B cell (primary cell): ENCODE results near the gene TMUB2. TPM values are rescaled to one million over a fixed set of nuclear protein-coding genes. Genes with fewer than 3 reads are reported as not detected.

Experiments used
- ATAC-seq: fragments of 200-7000 bp; cut with Tn5 transposase; one replicate; pipeline ENCODE4 v1.10.0; 2021; ENCODE audit warnings: low read depth, mild to moderate bottlenecking, moderate number of reproducible peaks, moderate library complexity
- CTCF ChIA-PET: fragments of 350-600 bp; sonication (Branson Sonifier 250); formaldehyde crosslinking; loops from one replicate; lab custom pipeline; 2021; ENCODE audit warnings: antibody characterized with exemption, inconsistent platforms; lab: Charles Lee
- POLR2A ChIA-PET: fragments of 350-600 bp; sonication (Branson Sonifier 250); formaldehyde crosslinking; loops from one replicate; lab custom pipeline; 2021; ENCODE audit warnings: antibody characterized with exemption; lab: Charles Lee
- DNase-seq: peaks from one replicate; pipeline ENCODE4 v3.0.0; 2013
- H2AFZ ChIP-seq: 2 replicates; pipeline ENCODE4 v1.6.1; 2012; ENCODE audit warnings: mild to moderate bottlenecking, low read depth, low read length; ENCODE audit not compliant: insufficient read depth, poor library complexity, severe bottlenecking
- H3K27ac ChIP-seq, 2 donors: 1 replicate in 1 of 2; 2 replicates in 1 of 2; pipeline ENCODE4 v1.5.1; 2012 to 2013; ENCODE audit warnings: low read length in 2 of 2, mild to moderate bottlenecking in 2 of 2, moderate library complexity in 1 of 2
- H3K27me3 ChIP-seq, 4 experiments: fragments of 200-600 bp in 1 of 4; sonication (generic) in 1 of 4; replicated peaks in 1 of 4; 1 replicate in 2 of 4; 2 replicates in 2 of 4; pipeline versions ENCODE4 v1.6.1 to v1.7.0; 2013 to 2016; ENCODE audit warnings: low read length in 3 of 4, mild to moderate bottlenecking in 2 of 4, mixed read lengths in 1 of 4, moderate library complexity in 1 of 4; ENCODE audit not compliant: insufficient read depth in 4 of 4, control insufficient read depth in 3 of 4; ENCODE audit errors: control extremely low read depth in 1 of 4
- H3K36me3 ChIP-seq, 2 experiments: replicated peaks in 1 of 2; 1 replicate in 1 of 2; 2 replicates in 1 of 2; pipeline versions ENCODE4 v1.6.1 to v1.7.1; 2013; ENCODE audit warnings: low read length in 1 of 2; ENCODE audit not compliant: insufficient read depth in 2 of 2, control insufficient read depth in 1 of 2; ENCODE audit errors: control extremely low read depth in 1 of 2, extremely low read depth in 1 of 2
- H3K4me1 ChIP-seq, 2 donors: fragments of 200-600 bp in 1 of 2; sonication (generic) in 1 of 2; 1 replicate in 1 of 2; 2 replicates in 1 of 2; pipeline versions ENCODE4 v1.5.1 to v1.6.1; 2013 to 2017; ENCODE audit warnings: low read length in 2 of 2; ENCODE audit not compliant: control insufficient read depth in 2 of 2, insufficient read depth in 2 of 2
- H3K4me2 ChIP-seq: replicated peaks from 2 replicates; pipeline ENCODE3; 2012; ENCODE audit warnings: mild to moderate bottlenecking, low read depth, low read length; ENCODE audit not compliant: poor library complexity, severe bottlenecking
- H3K4me3 ChIP-seq, 5 experiments: fragments of 200-600 bp in 1 of 5; sonication (generic) in 1 of 5; 1 replicate in 3 of 5; 2 replicates in 2 of 5; pipeline versions ENCODE4 v1.5.1 to v1.7.0; 2011 to 2016; ENCODE audit warnings: low read length in 4 of 5, mild to moderate bottlenecking in 4 of 5, low read depth in 2 of 5, control low read depth in 1 of 5, moderate library complexity in 1 of 5; ENCODE audit not compliant: insufficient read depth in 1 of 5; ENCODE audit errors: control extremely low read depth in 1 of 5, extremely low read depth in 1 of 5
- H3K79me2 ChIP-seq: fragments of 200-600 bp; sonication (generic); one replicate; pipeline ENCODE4 v1.6.0; 2016; ENCODE audit warnings: low read length; ENCODE audit not compliant: control insufficient read depth, insufficient read depth
- H3K9ac ChIP-seq: fragments of 200-600 bp; sonication (generic); 2 replicates; pipeline ENCODE4 v1.6.1; 2017; ENCODE audit warnings: mild to moderate bottlenecking, low read length, moderate library complexity
- H3K9me3 ChIP-seq, 3 donors: one replicate each; pipeline versions ENCODE4 v1.6.1 to v1.7.1; 2013; ENCODE audit warnings: low read length in 2 of 3; ENCODE audit not compliant: control insufficient read depth in 2 of 3, insufficient read depth in 1 of 3; ENCODE audit errors: control extremely low read depth in 1 of 3
- H4K20me1 ChIP-seq: 2 replicates; pipeline ENCODE4 v1.6.0; 2012; ENCODE audit warnings: mild to moderate bottlenecking, low read length; ENCODE audit not compliant: insufficient read depth, control insufficient read depth, poor library complexity, severe bottlenecking
- H3K27ac Mint-ChIP-seq: one replicate; pipeline ENCODE4 v1.8.0; 2021; ENCODE audit warnings: mixed read lengths
- H3K27me3 Mint-ChIP-seq: one replicate; pipeline ENCODE4 v1.8.0; 2021; ENCODE audit warnings: mixed read lengths
- H3K4me1 Mint-ChIP-seq: one replicate; pipeline ENCODE4 v1.8.0; 2021; ENCODE audit warnings: mixed read lengths
- H3K4me3 Mint-ChIP-seq: one replicate; pipeline ENCODE4 v1.8.0; 2021; ENCODE audit warnings: mixed read lengths
- H3K9me3 Mint-ChIP-seq: one replicate; pipeline ENCODE4 v1.8.0; 2022; ENCODE audit warnings: mixed read lengths; ENCODE audit not compliant: insufficient read depth
- EZH2 ChIP-seq: IDR thresholded peaks from 2 replicates; pipeline ENCODE4 v1.6.1; 2012; ENCODE audit warnings: borderline replicate concordance, low read depth, mild to moderate bottlenecking, moderate library complexity, low read length; ENCODE audit not compliant: insufficient read depth, poor library complexity, severe bottlenecking
- WGBS: methylation state at CpG from one replicate; pipeline ENCODE4 v1.1.5; 2013; ENCODE audit warnings: missing lambda C conversion rate; ENCODE audit not compliant: insufficient coverage; 5-methylcytosine and 5-hydroxymethylcytosine counted together
- intact Hi-C: fragments of 100-400 bp; cut with micrococcal nuclease; formaldehyde crosslinking; loops from one replicate; pipeline ENCODE4 v1.10.0; 2022
- polyA plus RNA-seq: library from polyadenylated mRNA; depleted of rRNA; stranded (reverse); fragments of >200 nt; gene quantifications from 2 replicates; pipeline ENCODE4 v1.2.3, GENCODE V29; 2012
- total RNA-seq, 2 donors: library from RNA; stranded (reverse); fragments of 120-200 nt in 1 of 2; gene quantifications; 1 replicate in 1 of 2; 2 replicates in 1 of 2; pipeline versions ENCODE4 v1.2.3 to v1.2.4, GENCODE V29; 2013 to 2022
- TF ChIP-seq, protein P1 (sequence below): fragments of 200-600 bp; IDR thresholded peaks from one replicate; pipeline ENCODE4 v1.8.0; 2022; ENCODE audit warnings: antibody characterized with exemption, mild to moderate bottlenecking

TMUB2 gene
- total and polyA plus RNA-seq, 2 donors (not counting 1 experiment from before 2014, with no cell fraction given): 52.3 to 114 TPM

DNA sequence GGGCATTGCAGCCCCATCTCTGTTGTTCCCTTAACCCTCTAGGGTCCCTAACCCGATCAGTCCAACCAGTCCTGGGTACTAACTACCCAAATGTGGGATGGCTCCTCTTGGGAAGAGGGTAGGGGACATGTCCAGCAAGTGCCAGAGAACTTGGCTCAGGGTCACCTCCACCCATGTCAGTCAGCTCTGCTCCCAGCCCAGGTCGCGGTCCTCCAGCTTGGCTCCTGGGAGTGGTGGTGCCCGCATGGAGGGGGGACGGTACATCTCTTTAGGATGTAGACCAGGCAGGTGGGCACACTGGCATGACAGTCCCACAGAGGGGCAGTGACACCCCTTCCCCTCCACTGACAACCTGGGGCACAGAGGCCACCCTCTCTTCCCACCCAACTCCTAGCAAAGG lies 6.0 kb downstream of the TMUB2 start:
- no peak overlapping the region for H3K4me3 ChIP-seq
- ChIA-PET CTCF (no interaction called here), POLR2A (no interaction called here)
- Mint-ChIP-seq H3K4me3 (no peak overlapping the region), H3K4me1 (peaks cover 18% of the 10 kb centered on the region), H3K9me3 (no peaks in the 10 kb centered on the region), H3K27ac (no peak overlapping the region), H3K27me3 (no peaks in the 10 kb centered on the region)
- 100% methylated on average over 2 of the region's 5 CpGs for WGBS
- DNase-seq (no peak), ATAC-seq (no peak)
- H3K4me2 ChIP-seq: no peak overlapping the region
- peaks cover 30% of the 10 kb centered on the region for H4K20me1 ChIP-seq
- peaks cover 12 to 16% of the 10 kb centered on the region in 2 donors for H3K4me1 ChIP-seq
- H3K27ac ChIP-seq: no peak overlapping the region
- no peak overlapping the region for H3K9ac ChIP-seq
- peaks cover 5 to 66% of the 10 kb centered on the region in 2 experiments for H3K36me3 ChIP-seq
- no peaks in the 10 kb centered on the region for H3K27me3 ChIP-seq
- intact Hi-C loops: no loop called here
- H3K9me3 ChIP-seq: no peaks in the 10 kb centered on the region
- TF ChIP-seq, protein P1, sequence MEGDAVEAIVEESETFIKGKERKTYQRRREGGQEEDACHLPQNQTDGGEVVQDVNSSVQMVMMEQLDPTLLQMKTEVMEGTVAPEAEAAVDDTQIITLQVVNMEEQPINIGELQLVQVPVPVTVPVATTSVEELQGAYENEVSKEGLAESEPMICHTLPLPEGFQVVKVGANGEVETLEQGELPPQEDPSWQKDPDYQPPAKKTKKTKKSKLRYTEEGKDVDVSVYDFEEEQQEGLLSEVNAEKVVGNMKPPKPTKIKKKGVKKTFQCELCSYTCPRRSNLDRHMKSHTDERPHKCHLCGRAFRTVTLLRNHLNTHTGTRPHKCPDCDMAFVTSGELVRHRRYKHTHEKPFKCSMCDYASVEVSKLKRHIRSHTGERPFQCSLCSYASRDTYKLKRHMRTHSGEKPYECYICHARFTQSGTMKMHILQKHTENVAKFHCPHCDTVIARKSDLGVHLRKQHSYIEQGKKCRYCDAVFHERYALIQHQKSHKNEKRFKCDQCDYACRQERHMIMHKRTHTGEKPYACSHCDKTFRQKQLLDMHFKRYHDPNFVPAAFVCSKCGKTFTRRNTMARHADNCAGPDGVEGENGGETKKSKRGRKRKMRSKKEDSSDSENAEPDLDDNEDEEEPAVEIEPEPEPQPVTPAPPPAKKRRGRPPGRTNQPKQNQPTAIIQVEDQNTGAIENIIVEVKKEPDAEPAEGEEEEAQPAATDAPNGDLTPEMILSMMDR: no peak
- TF ChIP-seq EZH2: no peak
- no peak overlapping the region for H2AFZ ChIP-seq
- peaks cover 51% of the 10 kb centered on the region for H3K79me2 ChIP-seq

DNA sequence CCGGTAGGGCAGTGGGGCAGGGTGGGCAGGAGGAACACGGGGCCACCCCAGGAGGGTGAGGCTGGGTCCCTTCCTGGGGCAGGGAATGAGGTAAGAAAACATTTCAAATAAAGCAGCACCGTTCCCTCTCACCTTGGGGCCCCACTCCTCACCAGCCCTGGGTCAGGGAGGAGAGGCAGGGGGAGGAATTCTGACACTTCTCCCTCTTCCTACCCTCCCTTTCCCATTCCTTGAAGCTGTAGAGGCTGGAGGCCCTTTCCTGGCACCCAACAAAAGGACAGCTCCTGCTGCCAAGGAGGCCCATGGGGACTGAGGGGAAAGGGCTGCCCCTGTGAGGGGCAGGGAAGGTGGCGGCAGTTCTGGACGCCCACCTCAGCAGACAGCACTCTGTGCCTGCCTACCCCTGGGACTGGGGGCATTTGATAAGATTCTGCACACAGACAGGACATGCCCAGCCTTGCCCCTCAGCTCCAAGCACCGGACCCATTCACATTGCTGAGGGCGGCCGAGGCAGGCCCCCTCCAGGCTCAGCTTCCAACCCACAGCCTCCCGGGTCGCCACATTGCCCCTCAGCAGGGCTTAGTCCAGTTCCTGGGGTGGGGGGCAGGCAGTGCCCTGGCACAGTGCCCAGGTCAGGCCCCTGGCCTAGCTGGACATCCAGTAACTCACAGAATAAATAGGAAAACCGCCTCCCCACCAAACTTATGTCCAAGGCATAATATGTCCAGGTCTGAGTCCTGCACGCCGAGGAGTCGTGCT lies 6.7 kb downstream of the TMUB2 start:
- Histone ChIP-seq H3K4me3 (no peak overlapping the region), H3K4me1 (peaks cover 12 to 16% of the 10 kb centered on the region in 2 donors), H3K36me3 (peaks cover 5 to 67% of the 10 kb centered on the region in 2 experiments), H3K27me3 (no peaks in the 10 kb centered on the region), H3K4me2 (no peak overlapping the region), H3K9ac (no peak overlapping the region), H4K20me1 (peaks cover 37% of the 10 kb centered on the region), H3K79me2 (peaks cover 51% of the 10 kb centered on the region), H2AFZ (no peak overlapping the region), H3K27ac (no peak overlapping the region), H3K9me3 (no peaks in the 10 kb centered on the region)
- Mint-ChIP-seq H3K27me3 (no peaks in the 10 kb centered on the region), H3K27ac (no peak overlapping the region), H3K4me3 (no peak overlapping the region), H3K9me3 (no peaks in the 10 kb centered on the region), H3K4me1 (peaks cover 18% of the 10 kb centered on the region)
- TF ChIP-seq, protein P1: no peak
- no peak for TF ChIP-seq EZH2
- 98% methylated on average over 12 of the region's 14 CpGs for WGBS
- POLR2A ChIA-PET: interaction anchor here (0.6 kb wide), 1 partner anchor 25 kb away, joined by 5 read pairs; no protein-coding TSS in a partner anchor
- intact Hi-C loops: no loop called here
- DNase-seq (no peak), ATAC-seq (no peak)
- CTCF ChIA-PET: interaction anchor here (0.5 kb wide), 1 partner anchor 164 kb away, joined by 4 read pairs; no protein-coding TSS in a partner anchor
